NB4 (cell line): ENCODE results near the gene ASRGL1.
"Not testable (repeated sequence)": the region's sequence is repeated elsewhere in the genome, so short reads cannot be mapped to it uniquely, and the experiment has no call there.

Source experiments
- POLR2A ChIP-seq: IDR thresholded peaks from 2 replicates; pipeline ENCODE4 v1.6.1; 2011; ENCODE audit warnings: mild to moderate bottlenecking; ENCODE audit not compliant: insufficient read length; ENCODE audit errors: extremely low read depth
- TF ChIP-seq, protein P1 (sequence below): IDR thresholded peaks from one replicate; pipeline ENCODE4 v1.5.1; 2012; ENCODE audit warnings: low read depth, low read length

DNA sequence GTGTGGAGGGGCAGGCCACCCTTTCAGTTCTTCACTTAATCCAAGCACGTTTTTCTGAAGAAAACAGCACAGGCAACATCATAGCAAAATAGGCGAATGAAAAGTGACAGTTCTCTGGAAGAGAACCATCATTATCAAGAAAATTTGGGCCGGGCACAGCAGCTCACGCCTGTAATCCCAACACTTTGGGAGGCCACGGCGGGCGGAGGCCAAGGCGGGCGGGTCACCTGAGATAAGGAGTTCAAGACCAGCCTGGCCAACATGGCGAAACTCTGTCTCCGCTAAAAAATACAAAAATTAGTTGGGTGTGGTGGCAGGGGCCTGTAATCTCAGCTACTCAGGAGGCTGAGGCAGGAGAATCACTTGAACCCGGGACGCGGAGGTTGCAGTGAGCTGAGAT is 9.7 kb upstream of the ASRGL1 start:
- TF ChIP-seq, protein P1, sequence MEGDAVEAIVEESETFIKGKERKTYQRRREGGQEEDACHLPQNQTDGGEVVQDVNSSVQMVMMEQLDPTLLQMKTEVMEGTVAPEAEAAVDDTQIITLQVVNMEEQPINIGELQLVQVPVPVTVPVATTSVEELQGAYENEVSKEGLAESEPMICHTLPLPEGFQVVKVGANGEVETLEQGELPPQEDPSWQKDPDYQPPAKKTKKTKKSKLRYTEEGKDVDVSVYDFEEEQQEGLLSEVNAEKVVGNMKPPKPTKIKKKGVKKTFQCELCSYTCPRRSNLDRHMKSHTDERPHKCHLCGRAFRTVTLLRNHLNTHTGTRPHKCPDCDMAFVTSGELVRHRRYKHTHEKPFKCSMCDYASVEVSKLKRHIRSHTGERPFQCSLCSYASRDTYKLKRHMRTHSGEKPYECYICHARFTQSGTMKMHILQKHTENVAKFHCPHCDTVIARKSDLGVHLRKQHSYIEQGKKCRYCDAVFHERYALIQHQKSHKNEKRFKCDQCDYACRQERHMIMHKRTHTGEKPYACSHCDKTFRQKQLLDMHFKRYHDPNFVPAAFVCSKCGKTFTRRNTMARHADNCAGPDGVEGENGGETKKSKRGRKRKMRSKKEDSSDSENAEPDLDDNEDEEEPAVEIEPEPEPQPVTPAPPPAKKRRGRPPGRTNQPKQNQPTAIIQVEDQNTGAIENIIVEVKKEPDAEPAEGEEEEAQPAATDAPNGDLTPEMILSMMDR = not testable (repeated sequence)
- TF ChIP-seq POLR2A = not testable (repeated sequence)
